PC-9 (cell line): ENCODE measurements around the gene IFI27L1.

Experiments
- EZH2 ChIP-seq: fragments of 200-600 bp; sonication (generic); IDR thresholded peaks from 2 replicates; pipeline ENCODE4 v1.8.0; 2017; ENCODE audit warnings: antibody characterized with exemption, low read depth
- TF ChIP-seq, protein P1 (sequence below): fragments of 200-600 bp; sonication (generic); conservative IDR thresholded peaks from 2 replicates; pipeline ENCODE4 v1.6.1; 2017; ENCODE audit warnings: mixed run types, antibody characterized with exemption, mild to moderate bottlenecking, moderate library complexity

DNA sequence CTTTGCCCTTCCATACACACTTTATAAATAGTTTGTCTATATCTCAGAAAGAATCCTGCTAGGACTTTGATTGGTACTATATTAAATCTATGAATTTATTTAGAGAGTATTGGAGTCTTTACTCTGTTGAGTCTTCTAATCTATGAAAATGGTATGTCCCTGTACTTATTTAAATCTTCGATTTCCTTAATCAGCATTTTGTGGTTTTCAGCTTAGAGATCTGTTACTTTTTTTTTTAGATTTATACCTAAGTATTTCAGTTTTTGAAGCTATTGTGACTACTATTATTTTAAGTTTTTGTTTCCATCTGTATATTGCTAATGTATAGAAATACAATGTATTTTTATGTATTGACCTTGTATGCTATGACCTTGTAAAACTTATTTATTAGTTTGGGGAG lies 61.7 kb downstream of the IFI27L1 start:
- TF ChIP-seq, protein P1, sequence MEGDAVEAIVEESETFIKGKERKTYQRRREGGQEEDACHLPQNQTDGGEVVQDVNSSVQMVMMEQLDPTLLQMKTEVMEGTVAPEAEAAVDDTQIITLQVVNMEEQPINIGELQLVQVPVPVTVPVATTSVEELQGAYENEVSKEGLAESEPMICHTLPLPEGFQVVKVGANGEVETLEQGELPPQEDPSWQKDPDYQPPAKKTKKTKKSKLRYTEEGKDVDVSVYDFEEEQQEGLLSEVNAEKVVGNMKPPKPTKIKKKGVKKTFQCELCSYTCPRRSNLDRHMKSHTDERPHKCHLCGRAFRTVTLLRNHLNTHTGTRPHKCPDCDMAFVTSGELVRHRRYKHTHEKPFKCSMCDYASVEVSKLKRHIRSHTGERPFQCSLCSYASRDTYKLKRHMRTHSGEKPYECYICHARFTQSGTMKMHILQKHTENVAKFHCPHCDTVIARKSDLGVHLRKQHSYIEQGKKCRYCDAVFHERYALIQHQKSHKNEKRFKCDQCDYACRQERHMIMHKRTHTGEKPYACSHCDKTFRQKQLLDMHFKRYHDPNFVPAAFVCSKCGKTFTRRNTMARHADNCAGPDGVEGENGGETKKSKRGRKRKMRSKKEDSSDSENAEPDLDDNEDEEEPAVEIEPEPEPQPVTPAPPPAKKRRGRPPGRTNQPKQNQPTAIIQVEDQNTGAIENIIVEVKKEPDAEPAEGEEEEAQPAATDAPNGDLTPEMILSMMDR, result no peak
- no peak for TF ChIP-seq EZH2
